GM12892 (cell line): Measurements from ENCODE around the gene LRP10.
"Not testable (repeated sequence)": the region's sequence is repeated elsewhere in the genome, so short reads cannot be mapped to it uniquely, and the experiment has no call there.

Experiments
- POLR2A ChIP-seq: IDR thresholded peaks from 2 replicates; pipeline ENCODE4 v1.6.1; 2011; ENCODE audit warnings: low read depth, low read length, control low read depth
- POLR2AphosphoS5 ChIP-seq: IDR thresholded peaks from 2 replicates; pipeline ENCODE4 v1.6.1; 2011; ENCODE audit warnings: low read depth, low read length, control low read depth

DNA sequence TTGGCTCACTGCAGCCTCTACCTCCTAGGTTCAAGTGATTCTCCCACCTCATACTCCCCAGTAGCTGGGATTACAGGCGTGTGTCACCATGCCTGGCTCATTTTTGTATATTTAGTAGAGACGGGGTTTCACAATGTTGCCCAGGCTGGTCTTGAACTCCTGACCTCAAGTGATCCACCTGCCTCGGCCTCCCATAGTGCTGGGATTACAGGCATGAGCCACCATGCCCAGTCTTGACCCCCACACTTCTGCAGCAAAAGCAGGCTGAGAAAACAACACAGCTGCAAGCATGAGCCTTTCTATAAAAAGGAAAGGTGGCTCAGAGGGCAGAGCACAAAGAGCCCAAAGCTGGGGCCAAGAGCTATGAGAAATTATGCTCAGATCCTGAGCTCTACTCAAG lies 11.2 kb upstream of the LRP10 start:
- TF ChIP-seq POLR2AphosphoS5, POLR2A: not testable (repeated sequence)
